GM18508 (cell line): ENCODE measurements around the gene TRIML2.

Experiments
- ATAC-seq: cut with Tn5 transposase; IDR thresholded peaks from one replicate; pipeline ENCODE4 v1.9.1; 2021; ENCODE audit warnings: moderate number of reproducible peaks; ENCODE audit not compliant: insufficient read depth, unreplicated experiment

TRIML2 gene, protein sequence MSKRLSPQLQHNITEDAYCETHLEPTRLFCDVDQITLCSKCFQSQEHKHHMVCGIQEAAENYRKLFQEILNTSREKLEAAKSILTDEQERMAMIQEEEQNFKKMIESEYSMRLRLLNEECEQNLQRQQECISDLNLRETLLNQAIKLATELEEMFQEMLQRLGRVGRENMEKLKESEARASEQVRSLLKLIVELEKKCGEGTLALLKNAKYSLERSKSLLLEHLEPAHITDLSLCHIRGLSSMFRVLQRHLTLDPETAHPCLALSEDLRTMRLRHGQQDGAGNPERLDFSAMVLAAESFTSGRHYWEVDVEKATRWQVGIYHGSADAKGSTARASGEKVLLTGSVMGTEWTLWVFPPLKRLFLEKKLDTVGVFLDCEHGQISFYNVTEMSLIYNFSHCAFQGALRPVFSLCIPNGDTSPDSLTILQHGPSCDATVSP

DNA sequence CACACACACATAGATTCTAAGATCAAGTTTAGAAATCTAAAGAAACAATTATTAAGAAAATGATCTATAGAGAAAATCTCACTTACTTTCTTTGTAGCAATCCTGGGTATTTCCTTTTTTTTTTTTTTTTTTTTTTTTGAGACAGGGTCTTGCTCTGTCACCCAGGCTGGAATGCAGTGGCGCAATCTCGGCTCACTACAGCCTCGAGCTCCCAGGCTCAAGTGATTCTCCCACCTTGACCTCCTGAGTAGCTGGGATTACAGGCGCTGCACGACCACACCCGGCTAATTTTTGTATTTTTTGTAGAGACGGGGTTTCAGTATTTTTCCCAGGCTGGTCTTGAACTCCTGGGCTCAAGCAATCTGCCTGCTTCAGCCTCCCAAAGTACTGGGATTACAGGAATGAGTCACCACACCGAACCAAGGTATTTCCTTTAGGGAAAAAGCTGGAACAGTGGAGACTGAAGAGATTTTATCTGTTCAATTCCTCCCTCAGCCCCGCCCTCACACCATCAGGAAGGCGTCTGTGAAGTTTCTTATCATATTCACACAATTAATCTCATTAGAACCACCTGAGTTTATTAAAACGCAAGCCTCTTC lies at the start of gene TRIML2:
Gene TRIML2 (minus strand): TSS at position 447 of the 599 bp plus-strand sequence. CDS start 4,235 bp downstream, outside the sequence.
- no peak for ATAC-seq

DNA sequence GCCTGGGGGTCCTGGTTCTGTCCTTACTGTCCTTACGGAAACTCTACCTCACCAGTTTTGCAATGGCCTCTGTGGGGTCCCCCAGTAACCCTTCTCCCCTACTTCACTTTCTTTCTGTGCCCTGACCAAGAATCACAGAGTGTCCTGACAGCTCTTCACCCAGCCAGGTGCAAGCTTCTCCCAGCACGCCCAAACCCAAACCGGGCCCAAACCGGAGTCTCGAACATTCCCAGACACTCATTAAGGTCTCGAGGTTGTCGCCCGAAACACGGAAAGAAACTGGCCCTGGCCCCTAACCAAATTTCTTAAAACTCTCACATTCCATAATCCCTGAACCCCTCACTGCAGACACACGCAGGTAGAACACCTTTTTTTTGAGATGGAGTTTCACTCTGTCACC lies 48.9 kb upstream of the TRIML2 start:
- no peak for ATAC-seq

DNA sequence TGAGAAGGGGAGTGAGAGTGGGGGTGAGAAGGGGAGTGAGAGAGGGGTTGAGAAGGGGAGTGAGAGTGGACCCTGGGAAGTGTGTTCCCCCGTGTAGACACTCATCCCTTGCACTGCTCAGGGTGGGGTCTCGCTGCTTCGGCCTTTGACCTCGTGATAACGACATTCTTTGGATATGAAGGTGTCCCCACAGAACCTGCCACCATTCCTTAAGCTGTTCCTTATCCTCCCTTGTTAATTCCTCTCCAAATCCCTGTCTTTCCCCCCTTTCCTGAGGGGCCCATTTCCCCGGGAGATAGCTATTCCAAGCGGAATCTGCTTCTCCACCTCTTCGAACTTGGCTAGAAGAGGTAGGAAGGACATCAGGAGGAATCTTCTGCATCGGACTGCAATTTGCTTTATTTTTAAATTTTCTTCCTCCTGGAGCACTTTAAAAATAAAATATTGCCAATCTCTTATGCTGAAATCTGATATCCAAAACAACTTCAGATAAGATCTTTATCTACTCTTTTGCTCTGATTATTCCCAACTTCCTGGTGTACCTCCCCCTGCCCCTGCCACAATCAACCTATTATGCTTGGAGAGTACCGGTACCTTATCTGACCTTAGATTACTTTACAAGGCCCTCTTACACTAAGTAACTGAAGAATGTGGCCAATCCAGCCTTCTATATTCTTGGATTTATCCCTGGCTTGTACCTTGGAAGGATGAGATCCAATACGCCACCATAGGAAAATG lies 45.4 kb upstream of the TRIML2 start:
- ATAC-seq = no peak

DNA sequence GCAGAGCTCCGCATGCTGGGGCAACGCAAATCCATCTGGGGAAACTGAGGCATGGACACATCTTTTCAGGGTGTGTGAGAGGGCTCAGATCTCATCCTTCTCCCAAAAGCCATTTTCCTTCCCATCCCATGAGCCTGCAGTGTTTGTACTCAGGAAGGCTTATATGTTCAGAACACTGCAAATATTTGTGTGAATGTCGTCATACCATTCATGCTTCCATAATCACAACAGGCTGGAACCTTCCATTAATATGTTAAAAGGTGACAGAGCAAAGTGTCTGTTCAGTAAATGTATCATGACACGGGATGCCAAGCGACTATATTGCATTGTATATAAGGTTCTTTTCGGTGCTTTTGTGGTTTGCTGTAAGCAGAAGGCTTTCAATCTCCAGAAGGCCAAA lies 38.4 kb upstream of the TRIML2 start:
- ATAC-seq = no peak

DNA sequence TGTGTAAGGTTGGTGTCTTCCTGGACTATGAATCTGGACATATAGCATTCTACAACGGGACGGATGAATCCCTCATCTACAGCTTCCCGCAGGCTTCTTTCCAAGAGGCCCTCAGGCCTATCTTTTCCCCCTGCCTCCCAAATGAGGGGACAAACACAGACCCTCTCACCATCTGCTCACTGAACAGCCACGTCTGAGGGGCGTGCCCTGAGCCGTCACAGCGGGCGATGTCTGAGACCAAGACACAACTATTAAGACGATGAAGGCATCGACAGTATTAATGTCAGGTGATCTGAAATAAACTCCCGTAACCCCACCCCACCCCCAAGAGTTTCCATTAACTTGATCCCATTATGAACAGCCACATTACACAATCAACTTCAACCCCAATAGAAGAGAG lies 37.8 kb upstream of the TRIML2 start:
- ATAC-seq = no peak

DNA sequence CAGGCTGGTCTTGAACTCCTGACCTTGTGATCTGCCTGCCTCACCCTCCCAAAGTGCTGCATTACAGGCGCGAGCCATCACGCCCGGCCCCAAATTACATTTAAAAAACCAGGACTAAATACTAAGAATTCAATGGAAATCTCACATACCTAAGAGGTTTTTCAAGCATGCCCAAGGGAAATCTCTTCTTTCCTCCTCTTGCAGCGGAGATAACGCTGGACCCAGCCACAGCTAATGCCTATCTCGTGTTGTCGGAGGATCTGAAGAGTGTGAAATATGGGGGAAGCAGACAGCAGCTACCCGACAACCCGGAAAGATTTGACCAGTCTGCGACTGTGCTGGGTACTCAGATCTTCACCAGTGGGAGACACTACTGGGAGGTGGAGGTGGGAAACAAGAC lies 37.2 kb upstream of the TRIML2 start:
- ATAC-seq = no peak

DNA sequence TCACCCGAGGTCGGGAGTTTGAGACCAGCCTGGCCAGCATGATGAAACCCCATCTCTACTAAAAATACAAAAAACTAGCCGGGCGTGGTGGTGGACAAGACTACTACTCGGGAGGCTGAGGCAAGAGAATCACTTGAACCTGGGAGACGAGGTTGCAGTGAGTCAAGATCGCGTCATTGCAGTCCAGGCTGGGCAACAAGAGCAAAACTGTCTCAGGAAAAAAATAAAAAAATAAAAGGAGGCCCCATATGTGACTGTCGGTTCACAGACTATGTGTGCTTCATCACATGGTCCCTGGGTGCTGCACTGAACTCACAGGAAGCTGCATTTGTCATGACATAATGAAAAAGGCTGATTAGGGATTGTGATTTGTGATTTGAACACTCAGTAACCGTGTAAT lies 36.2 kb upstream of the TRIML2 start:
- ATAC-seq = no peak

DNA sequence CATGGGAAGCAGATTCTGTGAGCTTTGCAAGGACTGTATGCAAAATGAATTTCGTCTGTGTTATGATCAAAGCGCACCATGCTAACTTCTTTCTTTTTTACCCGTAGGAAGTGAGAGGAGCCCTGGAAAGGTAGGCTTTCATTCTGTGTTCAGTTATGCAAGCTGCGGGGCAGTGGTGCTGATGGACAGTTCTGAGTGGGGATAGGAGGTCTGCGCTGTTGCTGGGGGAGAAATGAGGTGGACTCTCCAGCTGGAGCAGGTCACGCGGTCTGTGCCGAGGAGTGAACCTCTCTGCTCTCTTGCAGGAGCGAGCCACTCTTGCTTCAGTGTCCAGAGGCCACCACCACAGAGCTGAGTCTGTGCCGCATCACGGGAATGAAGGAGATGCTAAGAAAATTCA lies 34.3 kb upstream of the TRIML2 start:
- no peak for ATAC-seq

DNA sequence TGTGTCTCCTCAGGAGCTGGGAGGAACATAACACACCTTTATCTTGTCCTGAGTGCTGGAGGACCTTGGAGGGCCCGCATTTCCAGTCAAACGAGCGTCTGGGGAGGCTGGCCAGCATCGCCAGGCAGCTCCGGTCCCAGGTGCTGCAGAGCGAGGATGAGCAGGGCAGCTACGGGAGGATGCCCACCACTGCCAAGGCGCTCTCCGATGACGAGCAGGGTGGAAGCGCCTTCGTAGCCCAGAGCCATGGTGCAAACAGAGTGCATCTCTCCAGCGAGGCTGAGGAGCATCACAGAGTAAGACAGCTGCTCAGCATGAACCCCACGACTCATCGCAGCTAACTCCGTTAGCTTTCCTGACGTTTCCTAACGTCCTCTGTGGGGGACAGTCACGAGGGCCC lies 30.3 kb upstream of the TRIML2 start:
- no peak for ATAC-seq

DNA sequence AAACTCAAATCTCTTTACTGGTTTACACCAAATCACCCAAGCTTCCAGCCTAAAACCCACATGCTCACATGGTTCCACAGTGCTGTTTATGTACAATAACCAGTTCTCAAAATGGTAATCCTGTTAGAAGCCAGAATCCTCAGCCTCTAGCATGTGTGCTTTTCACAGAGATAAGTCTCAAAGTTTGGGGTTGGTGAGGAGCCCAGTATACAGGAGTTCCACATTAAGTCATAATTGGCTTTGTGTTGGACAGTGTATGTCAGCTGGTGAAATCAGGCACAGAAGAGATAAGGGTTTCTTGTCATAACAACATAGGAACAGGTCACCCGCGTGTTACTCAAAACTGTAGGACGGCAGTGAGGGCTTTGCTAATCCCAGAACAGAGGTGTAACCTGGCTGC lies 29.7 kb upstream of the TRIML2 start, which contains the start of gene TRIML1:
Gene TRIML1 (plus strand): TSS at position 301 of the 400 bp plus-strand sequence. CDS start 118 bp downstream, outside the sequence.
- ATAC-seq = no peak

DNA sequence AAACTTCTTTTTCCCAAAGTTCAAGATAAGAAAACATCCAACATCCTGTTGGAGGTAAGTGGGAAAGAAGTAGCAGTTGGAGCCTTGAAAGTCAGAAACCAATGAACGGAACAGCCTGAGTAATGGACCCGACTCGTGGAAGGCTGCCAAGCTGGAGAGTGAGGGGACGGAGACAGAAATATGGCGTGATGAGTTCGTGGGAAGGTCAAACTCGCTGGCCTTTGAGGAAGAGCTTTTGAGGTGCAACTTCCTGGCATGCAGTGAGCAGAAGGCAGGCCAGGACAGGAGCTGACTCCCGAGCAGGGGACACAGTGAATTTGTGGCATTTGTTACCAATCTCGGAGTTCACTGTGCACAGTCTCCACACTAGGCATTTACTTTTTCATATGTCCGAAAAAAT lies 28.8 kb upstream of the TRIML2 start:
- ATAC-seq = no peak

DNA sequence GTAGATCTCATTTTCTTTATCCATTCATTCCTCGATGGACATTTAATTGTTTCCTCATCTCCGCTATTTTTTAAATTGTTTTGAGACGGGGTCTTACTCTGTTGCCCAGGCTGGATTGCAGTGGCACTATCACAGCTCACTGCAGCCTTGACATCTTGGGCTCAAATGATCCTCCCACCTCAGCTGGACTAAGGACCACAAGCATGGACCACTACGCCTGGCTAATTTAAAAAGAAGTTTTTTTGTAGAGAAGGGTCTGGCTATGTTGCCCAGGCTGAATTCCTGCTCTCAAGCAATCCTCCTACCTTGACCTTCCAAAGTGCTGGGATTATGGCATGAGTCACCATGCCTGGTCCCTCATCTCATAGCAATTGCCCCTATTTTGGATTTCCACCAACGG lies 22.8 kb upstream of the TRIML2 start:
- no peak for ATAC-seq

DNA sequence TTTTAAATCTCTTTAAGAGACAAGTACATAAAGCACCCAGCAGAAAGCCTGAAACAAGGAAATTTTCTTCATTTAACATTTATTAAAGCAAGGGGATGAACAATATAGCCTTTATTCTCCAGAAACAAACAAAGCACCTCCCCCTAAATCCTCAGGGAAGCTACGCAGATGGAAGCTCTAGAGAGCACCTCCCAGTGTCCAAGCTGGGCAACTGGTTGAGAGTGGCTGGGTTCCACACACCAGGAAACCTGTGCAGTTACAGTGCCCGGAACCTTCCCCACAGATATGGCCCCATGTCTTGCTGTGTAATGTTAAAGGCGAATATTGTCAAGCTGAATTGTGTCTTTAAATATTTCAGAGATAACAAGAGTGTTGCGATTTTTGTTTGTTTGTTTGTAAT lies 21.0 kb upstream of the TRIML2 start:
- no peak for ATAC-seq

DNA sequence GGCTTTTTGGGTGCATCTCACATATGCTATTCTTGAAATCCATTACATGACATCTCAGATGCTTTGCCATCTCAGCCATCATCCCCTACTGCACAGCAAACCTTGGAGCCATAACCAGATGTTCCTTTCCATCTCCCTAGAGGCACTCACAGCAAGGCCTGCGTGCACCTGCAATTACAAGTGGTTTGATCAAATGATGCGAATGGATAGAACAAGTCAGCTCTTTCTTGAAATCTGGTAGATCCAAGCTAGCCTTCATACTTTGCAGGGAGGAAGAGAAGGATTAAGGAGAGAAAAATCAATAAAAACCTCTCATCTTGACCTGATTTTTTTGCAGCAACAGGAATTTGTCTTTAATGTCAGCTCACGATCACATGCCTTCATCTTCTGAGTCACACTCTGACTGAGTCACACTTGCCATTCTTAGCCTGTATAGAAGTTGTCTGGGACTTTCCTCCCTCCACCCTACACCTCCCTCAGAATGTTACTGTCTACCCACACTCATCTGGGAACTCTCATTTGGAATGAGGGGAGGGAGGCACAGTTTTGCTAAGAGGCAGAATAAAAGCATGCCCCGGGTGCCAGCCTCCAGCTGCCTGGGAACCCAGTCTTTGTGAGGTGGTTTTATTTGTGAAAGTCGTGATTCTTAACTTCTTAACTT lies 17.9 kb upstream of the TRIML2 start:
- ATAC-seq = no peak

DNA sequence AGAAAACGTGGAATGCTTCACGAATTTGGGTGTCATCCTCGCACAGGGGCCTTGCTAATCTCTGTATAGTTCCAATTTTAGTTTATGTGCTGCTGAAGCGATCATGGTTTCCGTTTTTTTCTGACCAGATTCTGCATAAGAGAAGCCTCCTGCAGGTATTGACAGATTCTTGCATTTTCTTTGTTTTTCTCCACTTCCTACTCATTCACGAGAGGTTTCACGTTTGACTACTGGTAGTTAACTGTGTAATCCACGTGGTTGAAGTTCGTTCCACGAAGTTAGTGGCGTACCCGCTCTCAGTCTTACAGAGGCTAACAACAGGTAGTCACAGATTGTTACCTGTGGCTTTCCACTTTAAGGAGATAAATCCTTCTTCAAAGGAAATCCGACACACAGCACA lies 12.1 kb upstream of the TRIML2 start:
- ATAC-seq = no peak

DNA sequence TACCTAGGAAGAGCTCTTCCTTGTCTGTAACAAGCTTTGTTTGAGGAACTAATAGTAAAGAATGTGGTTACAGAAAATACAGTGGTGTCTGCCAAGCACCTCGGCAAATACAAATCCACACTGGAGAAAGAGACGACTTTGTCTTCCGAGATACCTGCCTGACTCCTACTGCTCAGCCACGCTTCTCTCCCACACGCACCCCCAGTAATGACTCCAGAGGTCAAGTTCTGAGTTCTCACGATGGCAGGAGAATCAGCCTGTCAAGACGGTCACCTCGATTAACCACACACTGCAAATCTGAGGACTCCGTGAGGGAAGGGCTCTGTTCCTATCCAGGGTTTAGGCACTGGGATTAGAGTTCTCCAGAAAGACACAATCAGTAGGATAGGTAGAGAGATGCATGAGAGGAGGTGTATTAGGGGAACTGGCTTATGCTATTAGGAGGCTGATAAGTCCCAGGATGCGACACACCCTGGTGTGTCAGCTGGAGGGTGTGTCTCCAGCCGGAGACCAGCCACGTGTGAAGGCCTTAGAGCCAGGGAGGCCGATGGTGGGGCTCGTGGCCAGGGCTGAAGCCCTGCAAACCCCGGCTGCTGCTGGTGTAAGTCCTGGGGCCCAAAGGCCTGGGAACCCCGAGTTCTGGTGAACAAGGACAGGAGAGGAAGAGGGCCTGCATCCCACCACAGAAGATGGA lies 8.4 kb upstream of the TRIML2 start:
- no peak for ATAC-seq

DNA sequence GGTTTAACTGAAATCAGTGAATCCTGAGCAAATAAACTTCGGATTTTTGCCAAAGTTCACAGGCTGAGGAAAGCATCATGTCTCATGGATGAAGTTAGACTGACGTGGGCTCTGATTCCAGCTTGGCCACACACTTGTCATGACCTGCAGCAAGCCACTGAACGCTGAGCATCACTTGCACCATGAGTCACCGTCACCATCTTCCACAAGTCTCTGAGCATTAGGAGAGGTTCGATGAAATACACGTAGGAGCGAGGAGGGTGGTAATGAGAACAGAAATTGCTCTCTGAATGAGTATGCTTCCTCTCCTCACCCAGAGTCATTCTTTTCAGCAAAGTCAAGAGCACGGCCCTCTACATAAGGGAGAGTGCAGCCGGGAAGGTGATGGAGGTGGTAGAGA lies 3.8 kb upstream of the TRIML2 start:
- no peak for ATAC-seq

DNA sequence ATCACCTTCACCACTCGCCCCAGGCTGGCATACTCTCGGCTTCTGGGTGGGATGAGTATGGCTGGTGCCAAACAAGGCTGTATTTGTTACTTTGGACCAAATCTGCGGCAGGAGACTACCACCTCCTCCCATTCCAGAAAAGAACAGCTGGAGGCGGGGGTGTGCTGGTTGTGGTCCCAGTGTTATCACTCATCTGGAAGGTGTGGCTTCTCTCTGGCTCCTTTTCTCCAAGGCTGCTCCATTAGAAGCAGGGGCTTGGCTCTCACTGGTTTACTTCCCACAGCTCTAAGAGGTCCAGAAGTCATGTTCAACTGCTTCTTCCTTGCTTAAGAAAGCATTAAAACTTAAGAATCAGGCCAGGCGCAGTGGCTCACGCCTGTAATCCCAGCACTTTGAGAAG lies 2.6 kb upstream of the TRIML2 start:
- no peak for ATAC-seq

DNA sequence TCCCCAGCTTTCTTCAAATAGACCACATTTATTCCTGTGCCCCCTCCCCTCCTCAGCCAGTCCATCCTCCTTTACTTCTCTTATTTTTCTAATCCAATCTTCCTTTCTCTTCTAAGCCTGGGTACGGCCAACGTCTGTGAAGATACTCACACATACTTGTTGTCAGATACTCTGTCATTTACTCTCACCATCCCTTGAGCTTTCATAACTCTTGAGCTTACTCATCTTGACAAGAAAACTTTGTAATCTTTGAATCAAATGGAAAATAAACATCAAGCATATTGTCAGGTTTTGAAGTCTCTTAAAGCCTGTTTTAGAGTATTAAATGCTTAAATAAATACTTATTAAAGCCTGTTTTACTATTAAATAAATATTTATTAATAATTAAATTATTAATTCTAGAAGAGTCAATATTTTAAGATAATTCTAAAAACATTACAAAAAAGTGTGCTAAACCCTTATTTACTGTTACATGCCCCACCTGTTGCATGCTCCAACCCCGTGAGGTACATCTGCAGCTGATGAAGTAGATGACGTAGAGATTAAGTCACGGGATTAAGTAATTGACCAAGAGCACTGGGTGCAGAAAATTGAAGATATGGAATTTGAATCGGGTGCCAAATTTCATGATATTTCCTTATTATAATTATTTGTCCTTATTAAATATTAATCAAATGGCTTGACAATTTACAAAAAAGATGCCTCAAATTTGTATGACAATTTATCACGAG lies 1.5 kb upstream of the TRIML2 start:
- ATAC-seq = no peak
